ENCODE data around the gene SVEP1. TPM values are rescaled to one million over a fixed set of nuclear protein-coding genes. Genes with fewer than 3 reads are reported as not detected.

The SVEP1 gene
- polyA plus RNA-seq, 3 donors: under 0.01 TPM; not detected in 2

DNA sequence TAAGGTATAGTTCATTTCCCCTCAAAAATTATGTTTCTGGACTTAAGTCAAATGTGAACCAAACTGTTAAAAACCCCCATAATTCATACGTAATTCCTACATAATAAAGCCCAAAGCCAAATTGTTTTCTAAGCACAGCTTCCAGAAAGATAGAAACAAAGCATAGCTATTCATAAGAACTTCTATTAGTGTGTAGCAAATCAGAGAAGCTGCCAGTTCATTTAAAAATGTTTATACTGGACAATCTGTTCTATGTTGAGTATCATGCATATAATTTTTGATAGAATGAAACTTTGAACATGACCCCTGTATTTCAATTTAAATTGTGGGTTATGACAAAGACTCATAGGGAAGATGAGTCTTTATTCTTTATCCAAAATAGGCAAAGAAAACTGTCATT, 122.9 kb downstream of the SVEP1 start:
- Mint-ChIP-seq H3K27me3 (ENCODE audit: low read depth in 3 of 3) (no peaks in the 10 kb centered on the region), H3K4me1 (no peaks in the 10 kb centered on the region), H3K36me3 (no peaks in the 10 kb centered on the region), H3K4me3 (no peak overlapping the region), H3K27ac (no peak overlapping the region), H3K9me3 (peaks cover 0 to 2% (median 0%) of the 10 kb centered on the region in 7 donors)
- TF ChIP-seq, protein P1, sequence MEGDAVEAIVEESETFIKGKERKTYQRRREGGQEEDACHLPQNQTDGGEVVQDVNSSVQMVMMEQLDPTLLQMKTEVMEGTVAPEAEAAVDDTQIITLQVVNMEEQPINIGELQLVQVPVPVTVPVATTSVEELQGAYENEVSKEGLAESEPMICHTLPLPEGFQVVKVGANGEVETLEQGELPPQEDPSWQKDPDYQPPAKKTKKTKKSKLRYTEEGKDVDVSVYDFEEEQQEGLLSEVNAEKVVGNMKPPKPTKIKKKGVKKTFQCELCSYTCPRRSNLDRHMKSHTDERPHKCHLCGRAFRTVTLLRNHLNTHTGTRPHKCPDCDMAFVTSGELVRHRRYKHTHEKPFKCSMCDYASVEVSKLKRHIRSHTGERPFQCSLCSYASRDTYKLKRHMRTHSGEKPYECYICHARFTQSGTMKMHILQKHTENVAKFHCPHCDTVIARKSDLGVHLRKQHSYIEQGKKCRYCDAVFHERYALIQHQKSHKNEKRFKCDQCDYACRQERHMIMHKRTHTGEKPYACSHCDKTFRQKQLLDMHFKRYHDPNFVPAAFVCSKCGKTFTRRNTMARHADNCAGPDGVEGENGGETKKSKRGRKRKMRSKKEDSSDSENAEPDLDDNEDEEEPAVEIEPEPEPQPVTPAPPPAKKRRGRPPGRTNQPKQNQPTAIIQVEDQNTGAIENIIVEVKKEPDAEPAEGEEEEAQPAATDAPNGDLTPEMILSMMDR (IDR thresholded peaks at IDR 0.05): no peak
- no peaks in the 10 kb centered on the region for H3K36me3 ChIP-seq (replicated peaks in 1 of 2; ENCODE audit: control insufficient read depth in 1 of 2, insufficient read depth in 2 of 2, low read length in 2 of 2)
- DNase-seq: no peak
- H3K9me3 ChIP-seq (replicated peaks in 1 of 2; ENCODE audit: control insufficient read depth in 1 of 2, insufficient read depth in 1 of 2, low read length in 2 of 2): no peaks in the 10 kb centered on the region
- H3K79me2 ChIP-seq (ENCODE audit: insufficient read depth, low read length): no peaks in the 10 kb centered on the region
- H3K4me1 ChIP-seq (ENCODE audit: control insufficient read depth in 1 of 2, insufficient read depth in 2 of 2, low read length in 2 of 2): no peaks in the 10 kb centered on the region
- no peak overlapping the region for H3K27ac ChIP-seq (ENCODE audit: low read depth in 1 of 2, low read length in 2 of 2)
- H3K4me3 ChIP-seq (replicated peaks in 1 of 3; ENCODE audit: low read depth in 2 of 3, low read length in 3 of 3): no peak overlapping the region
- H4K20me1 ChIP-seq (ENCODE audit: insufficient read depth, low read length): no peaks in the 10 kb centered on the region
- no peak overlapping the region for H3K9ac ChIP-seq (ENCODE audit: insufficient read depth, low read length, poor library complexity, severe bottlenecking)
- peaks cover 2 to 3% of the 10 kb centered on the region in 2 donors for H3K27me3 ChIP-seq (ENCODE audit: control insufficient read depth in 2 of 2, insufficient read depth in 2 of 2, low read length in 2 of 2)
- intact Hi-C loops (cut with micrococcal nuclease): no loop called here
- no peak overlapping the region for H3K4me2 ChIP-seq (replicated peaks; ENCODE audit: extremely low read depth, low read length, poor library complexity, severe bottlenecking)
- no peak overlapping the region for H2AFZ ChIP-seq (ENCODE audit: insufficient read depth, low read depth, low read length, poor library complexity, severe bottlenecking)
- no CpG with 5 or more reads among the region's 1 CpG for WGBS (ENCODE audit: insufficient coverage)

DNA sequence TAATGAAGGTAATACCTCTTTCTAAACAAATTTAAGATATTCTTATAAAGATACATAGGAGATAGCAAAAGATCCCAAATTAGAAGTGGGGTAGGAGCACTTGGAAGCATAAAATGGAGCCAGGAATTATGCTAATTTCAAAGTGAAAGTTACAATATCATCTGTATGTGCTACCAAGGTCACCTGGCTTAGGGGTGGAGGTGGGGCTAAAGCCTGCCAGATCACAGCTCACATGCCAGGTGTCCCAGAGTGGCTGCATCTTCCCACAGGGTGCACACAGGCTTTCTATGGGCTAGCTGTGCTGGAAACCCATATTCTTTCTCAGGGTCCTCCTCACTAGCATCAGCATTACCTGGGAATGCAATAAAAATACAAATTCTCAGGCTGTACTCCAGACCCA, 123.7 kb downstream of the SVEP1 start:
- intact Hi-C loops (cut with micrococcal nuclease): no loop called here
- DNase-seq: no peak
- Histone ChIP-seq H3K4me2 (replicated peaks; ENCODE audit: extremely low read depth, low read length, poor library complexity, severe bottlenecking) (no peak overlapping the region), H4K20me1 (ENCODE audit: insufficient read depth, low read length) (no peaks in the 10 kb centered on the region), H3K79me2 (ENCODE audit: insufficient read depth, low read length) (no peaks in the 10 kb centered on the region), H3K27ac (ENCODE audit: low read depth in 1 of 2, low read length in 2 of 2) (no peak overlapping the region), H3K36me3 (replicated peaks in 1 of 2; ENCODE audit: control insufficient read depth in 1 of 2, insufficient read depth in 2 of 2, low read length in 2 of 2) (no peaks in the 10 kb centered on the region), H3K27me3 (ENCODE audit: control insufficient read depth in 2 of 2, insufficient read depth in 2 of 2, low read length in 2 of 2) (peaks cover 2 to 3% of the 10 kb centered on the region in 2 donors), H3K4me1 (ENCODE audit: control insufficient read depth in 1 of 2, insufficient read depth in 2 of 2, low read length in 2 of 2) (no peaks in the 10 kb centered on the region), H3K9ac (ENCODE audit: insufficient read depth, low read length, poor library complexity, severe bottlenecking) (no peak overlapping the region), H3K4me3 (replicated peaks in 1 of 3; ENCODE audit: low read depth in 2 of 3, low read length in 3 of 3) (no peak overlapping the region), H2AFZ (ENCODE audit: insufficient read depth, low read depth, low read length, poor library complexity, severe bottlenecking) (no peak overlapping the region), H3K9me3 (replicated peaks in 1 of 2; ENCODE audit: control insufficient read depth in 1 of 2, insufficient read depth in 1 of 2, low read length in 2 of 2) (no peaks in the 10 kb centered on the region)
- H3K27ac Mint-ChIP-seq: no peak overlapping the region
- H3K9me3 Mint-ChIP-seq: peaks cover 0 to 2% (median 0%) of the 10 kb centered on the region in 7 donors
- H3K36me3 Mint-ChIP-seq: no peaks in the 10 kb centered on the region
- no peak overlapping the region for H3K4me3 Mint-ChIP-seq
- no peaks in the 10 kb centered on the region for H3K4me1 Mint-ChIP-seq
- TF ChIP-seq, protein P1 (IDR thresholded peaks at IDR 0.05): no peak
- peaks cover 0 to 3% (median 0%) of the 10 kb centered on the region in 3 donors for H3K27me3 Mint-ChIP-seq (ENCODE audit: low read depth in 3 of 3)

Data from CD14-positive monocyte (primary cell).